GM12878 (cell line): ENCODE data around the gene CNTNAP2. TPM values are rescaled to one million over a fixed set of nuclear protein-coding genes. Genes with fewer than 3 reads are reported as not detected.

Experiments
- ATAC-seq: fragments of 200-7000 bp; cut with Tn5 transposase; 3 replicates; pipeline ENCODE4 v1.9.1; 2020; ENCODE audit warnings: mild to moderate bottlenecking, moderate library complexity
- BruUV-seq: library from RNA; stranded (reverse); fragments of 400-500 nt; replicated peaks from 2 replicates; lab custom pipeline; 2021; lab: Mats Ljungman, UMichigan
- CTCF ChIA-PET: fragments of 300-600 bp; sonication (Branson Sonifier 250); formaldehyde crosslinking; extraction: SDS; loops from one replicate; lab custom pipeline; 2021; ENCODE audit warnings: inconsistent platforms; lab: Yijun Ruan, JAX
- POLR2A ChIA-PET: fragments of 350-600 bp; formaldehyde crosslinking; extraction: SDS; loops from one replicate; lab custom pipeline; 2021; ENCODE audit warnings: inconsistent platforms; lab: Charles Lee
- RAD21 ChIA-PET: fragments of 300-600 bp; sonication (Branson Sonifier 250); formaldehyde crosslinking; loops from one replicate; lab custom pipeline; 2023; ENCODE audit warnings: antibody characterized with exemption; ENCODE audit not compliant: unreplicated experiment; lab: Charles Lee
- SMC1A ChIA-PET: fragments of 300-600 bp; sonication (Branson Sonifier 250); formaldehyde crosslinking; loops from one replicate; lab custom pipeline; 2023; ENCODE audit not compliant: unreplicated experiment, uncharacterized antibody; lab: Charles Lee
- DNase-seq: peaks from one replicate; pipeline ENCODE4 v3.0.0-alpha.2; 2011; ENCODE audit warnings: low read depth, low spot score
- FAIRE-seq: peaks from 3 replicates; lab custom pipeline; 2011; peaks lifted over from hg19 to GRCh38; lab: Jason Lieb, UNC
- H2AFZ ChIP-seq: 2 replicates; pipeline ENCODE4 v1.6.0; 2011; ENCODE audit warnings: low read depth, low read length, control low read depth; ENCODE audit not compliant: control insufficient read depth
- H3K27ac ChIP-seq: 2 replicates; pipeline ENCODE4 v1.5.1; 2011; ENCODE audit warnings: control low read depth; ENCODE audit not compliant: control insufficient read depth, insufficient read depth
- H3K27me3 ChIP-seq, 2 experiments: replicated peaks in 1 of 2; 2 replicates each; pipeline versions ENCODE4 v1.6.0 to v1.6.1; 2011; ENCODE audit warnings: low read length in 1 of 2; ENCODE audit not compliant: control insufficient read depth in 2 of 2, insufficient read depth in 2 of 2
- H3K36me3 ChIP-seq, 2 experiments: 2 replicates each; pipeline ENCODE4 v1.5.1; 2011; ENCODE audit warnings: low read length in 1 of 2; ENCODE audit not compliant: control insufficient read depth in 2 of 2, insufficient read depth in 2 of 2
- H3K4me1 ChIP-seq: 2 replicates; pipeline ENCODE4 v1.6.1; 2011; ENCODE audit warnings: mild to moderate bottlenecking, low read length, moderate library complexity, mixed read lengths; ENCODE audit not compliant: control insufficient read depth, insufficient read depth
- H3K4me2 ChIP-seq: 2 replicates; pipeline ENCODE4 v1.6.0; 2011; ENCODE audit warnings: control low read depth; ENCODE audit not compliant: control insufficient read depth, insufficient read depth
- H3K4me3 ChIP-seq: fragments of 200-600 bp; sonication (generic); 2 replicates; pipeline ENCODE4 v1.5.1; 2016
- H3K79me2 ChIP-seq: 2 replicates; pipeline ENCODE4 v1.6.0; 2011; ENCODE audit warnings: low read length; ENCODE audit not compliant: control insufficient read depth, insufficient read depth
- H3K9ac ChIP-seq: 2 replicates; pipeline ENCODE4 v1.8.0; 2011; ENCODE audit warnings: low read length, control low read depth, mixed read lengths; ENCODE audit not compliant: control insufficient read depth, insufficient read depth
- H3K9me3 ChIP-seq: replicated peaks from 3 replicates; pipeline ENCODE4 v1.5.1; 2011; ENCODE audit warnings: mild to moderate bottlenecking, low read length; ENCODE audit not compliant: control insufficient read depth, insufficient read depth
- H4K20me1 ChIP-seq: 2 replicates; pipeline ENCODE4 v1.6.0; 2011; ENCODE audit not compliant: control insufficient read depth, insufficient read depth
- ATF2 ChIP-seq: IDR thresholded peaks from 2 replicates; pipeline ENCODE4 v1.6.1; 2012; ENCODE audit warnings: low read length, inconsistent platforms
- EP300 ChIP-seq, 2 experiments: fragments of 150-350 bp in 1 of 2; IDR thresholded peaks; 2 replicates each; pipeline ENCODE4 v1.6.1; 2011 to 2012; ENCODE audit warnings: low read depth in 2 of 2, low read length in 2 of 2, borderline replicate concordance in 1 of 2, improper control_type of control experiment in 1 of 2, inconsistent platforms in 1 of 2; ENCODE audit not compliant: control insufficient read depth in 1 of 2
- HDGF ChIP-seq: fragments of 450-650 bp; IDR thresholded peaks from 2 replicates; pipeline ENCODE4 v1.6.1; 2016; ENCODE audit warnings: antibody characterized with exemption
- IRF4 ChIP-seq: IDR thresholded peaks from 2 replicates; pipeline ENCODE4 v1.6.1; 2011; ENCODE audit warnings: low read depth, low read length
- JUNB ChIP-seq: IDR thresholded peaks from 2 replicates; pipeline ENCODE4 v1.6.1; 2016; ENCODE audit warnings: antibody characterized with exemption, mild to moderate bottlenecking
- PKNOX1 ChIP-seq: fragments of 450-650 bp; IDR thresholded peaks from 2 replicates; pipeline ENCODE4 v1.6.1; 2016; ENCODE audit warnings: mild to moderate bottlenecking
- PRDM15 ChIP-seq: fragments of 450-650 bp; formaldehyde crosslinking; IDR thresholded peaks from 2 replicates; pipeline ENCODE4 v1.4.0; 2020; ENCODE audit warnings: mild to moderate bottlenecking, moderate library complexity
- SMARCA5 ChIP-seq: fragments of 450-650 bp; IDR thresholded peaks from 2 replicates; pipeline ENCODE4 v1.6.1; 2017; ENCODE audit warnings: mild to moderate bottlenecking
- STAT1 ChIP-seq: fragments of 450-650 bp; conservative IDR thresholded peaks from 2 replicates; pipeline ENCODE4 v1.6.1; 2014; ENCODE audit warnings: antibody characterized with exemption, mild to moderate bottlenecking
- TARDBP ChIP-seq: IDR thresholded peaks from 2 replicates; pipeline ENCODE4 v1.6.1; 2016; ENCODE audit warnings: borderline replicate concordance
- YY1 ChIP-seq: IDR thresholded peaks from 2 replicates; pipeline ENCODE4 v1.6.1; 2011; ENCODE audit warnings: low read depth, mild to moderate bottlenecking, low read length
- ZNF274 ChIP-seq: IDR thresholded peaks from one replicate; pipeline ENCODE4 v1.8.0; 2011; ENCODE audit not compliant: insufficient read length, insufficient read depth
- WGBS: methylation state at CpG from one replicate; pipeline ENCODE4 v1.1.6; 2016; ENCODE audit warnings: low lambda C conversion rate; ENCODE audit not compliant: insufficient replicate concordance, insufficient coverage; ENCODE audit errors: missing lambda C conversion rate; 5-methylcytosine and 5-hydroxymethylcytosine counted together
- in situ Hi-C: fragments of 300-500 bp; cut with MboI; formaldehyde crosslinking; loops from 9 replicates; pipeline ENCODE4 v1.14.3; 2018; ENCODE audit warnings: mixed read lengths
- intact Hi-C: fragments of 100-400 bp; cut with micrococcal nuclease; formaldehyde crosslinking; loops from one replicate; pipeline ENCODE4 v1.14.2; 2022; ENCODE audit not compliant: unreplicated experiment
- polyA plus RNA-seq, 11 experiments: library from polyadenylated mRNA; depleted of rRNA in 4 of 11; unstranded in 6 of 11; stranded (reverse) in 5 of 11; fragments of >200 nt; fragmentation: Nextera tagmentation in 4 of 11; fragmentation: Illumina TruSeq in 1 of 11; extraction: Ambion mirVana in 4 of 11; extraction: Trizol in 1 of 11; gene quantifications; 1 replicate in 1 of 11; 2 replicates in 10 of 11; pipeline versions ENCODE4 v1.2.1 to v1.2.3, GENCODE V29; 2011 to 2016; ENCODE audit warnings: inconsistent platforms in 2 of 11, missing spikeins in 2 of 11, low read depth in 1 of 11
- total RNA-seq, 4 experiments: library from RNA; depleted of rRNA in 3 of 4; stranded (reverse); fragments of >200 nt in 3 of 4; fragmentation: Illumina TruSeq in 1 of 4; extraction: Trizol in 1 of 4; gene quantifications; 2 replicates each; pipeline versions ENCODE4 v1.2.1 to v1.2.3, GENCODE V29; 2013 to 2021
- TF ChIP-seq, protein P1 (sequence below): fragments of 450-650 bp; IDR thresholded peaks from 2 replicates; pipeline ENCODE4 v1.6.1; 2017; ENCODE audit warnings: mild to moderate bottlenecking, moderate library complexity
- TF ChIP-seq, protein P2 (sequence below): IDR thresholded peaks from 2 replicates; pipeline ENCODE4 v1.6.1; 2011; ENCODE audit warnings: borderline replicate concordance, low read depth, mild to moderate bottlenecking, moderate library complexity, mixed read lengths, low read length; ENCODE audit not compliant: insufficient read depth; ENCODE audit errors: extremely low read length

Gene CNTNAP2
- total and polyA plus RNA-seq, 10 of the 15 experiments (the other 5 are each of a cell fraction or from before 2014, with no cell fraction given), result 0.03 to 0.08 (median 0.03) TPM; not detected in 7

DNA sequence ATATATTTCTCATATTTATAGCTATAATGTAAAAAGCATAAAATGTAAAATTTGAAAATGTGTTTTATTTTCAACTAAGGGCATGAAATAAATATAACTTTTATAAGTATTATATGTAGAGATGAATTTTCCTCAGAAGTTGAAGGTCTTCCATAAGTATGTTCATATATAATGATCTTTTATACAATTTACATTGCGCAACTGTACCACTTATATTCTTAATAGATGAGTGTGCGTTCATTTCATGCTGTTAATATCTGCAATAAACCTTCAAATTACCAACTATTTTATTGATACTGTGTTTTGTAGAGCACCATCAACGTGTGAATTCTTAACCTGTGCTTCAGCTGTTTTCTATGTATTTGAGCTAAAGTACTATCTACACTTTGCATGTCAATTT is 285.3 kb downstream of the CNTNAP2 start:
- H3K4me3 ChIP-seq, result no peak overlapping the region
- ChIA-PET POLR2A (interaction anchor here (0.5 kb wide), 1 partner anchor 474 kb away, joined by 3 read pairs; no protein-coding TSS in a partner anchor), SMC1A (interaction anchor here (0.7 to 0.9 kb wide), 2 partner anchors 10 to 111 kb away, joined by 3 read pairs; no protein-coding TSS in a partner anchor), RAD21 (no interaction called here), CTCF (no interaction called here)
- H3K79me2 ChIP-seq, result no peaks in the 10 kb centered on the region
- no peak overlapping the region for H2AFZ ChIP-seq
- no peak overlapping the region for H3K27ac ChIP-seq
- H3K36me3 ChIP-seq, result no peaks in the 10 kb centered on the region
- no peaks in the 10 kb centered on the region for H3K9me3 ChIP-seq
- ATAC-seq, result no peak
- no TSS peak for BruUV-seq
- no peaks in the 10 kb centered on the region for H3K4me1 ChIP-seq
- H4K20me1 ChIP-seq, result no peaks in the 10 kb centered on the region
- in situ Hi-C loops (no loop called here), intact Hi-C loops (no loop called here)
- H3K4me2 ChIP-seq, result no peak overlapping the region
- H3K27me3 ChIP-seq, result no peaks in the 10 kb centered on the region
- no peak for DNase-seq
- no peak for FAIRE-seq
- H3K9ac ChIP-seq, result no peak overlapping the region
- WGBS, result 47% methylated on average over 3 of the region's 3 CpGs
- TF ChIP-seq EP300 (IDR thresholded peaks at IDR 0.05; ENCODE audit: borderline replicate concordance in 1 of 2, control insufficient read depth in 1 of 2, low read depth in 2 of 2, low read length in 2 of 2) (no peak), JUNB (no peak), STAT1 (no peak), SMARCA5 (no peak), IRF4 (no peak), ATF2 (no peak), PRDM15 (CRISPR knock-in tag) (no peak), PKNOX1 (no peak), TARDBP (no peak), ZNF274 (no peak), HDGF (no peak), YY1 (no peak)
- TF ChIP-seq, protein P1, sequence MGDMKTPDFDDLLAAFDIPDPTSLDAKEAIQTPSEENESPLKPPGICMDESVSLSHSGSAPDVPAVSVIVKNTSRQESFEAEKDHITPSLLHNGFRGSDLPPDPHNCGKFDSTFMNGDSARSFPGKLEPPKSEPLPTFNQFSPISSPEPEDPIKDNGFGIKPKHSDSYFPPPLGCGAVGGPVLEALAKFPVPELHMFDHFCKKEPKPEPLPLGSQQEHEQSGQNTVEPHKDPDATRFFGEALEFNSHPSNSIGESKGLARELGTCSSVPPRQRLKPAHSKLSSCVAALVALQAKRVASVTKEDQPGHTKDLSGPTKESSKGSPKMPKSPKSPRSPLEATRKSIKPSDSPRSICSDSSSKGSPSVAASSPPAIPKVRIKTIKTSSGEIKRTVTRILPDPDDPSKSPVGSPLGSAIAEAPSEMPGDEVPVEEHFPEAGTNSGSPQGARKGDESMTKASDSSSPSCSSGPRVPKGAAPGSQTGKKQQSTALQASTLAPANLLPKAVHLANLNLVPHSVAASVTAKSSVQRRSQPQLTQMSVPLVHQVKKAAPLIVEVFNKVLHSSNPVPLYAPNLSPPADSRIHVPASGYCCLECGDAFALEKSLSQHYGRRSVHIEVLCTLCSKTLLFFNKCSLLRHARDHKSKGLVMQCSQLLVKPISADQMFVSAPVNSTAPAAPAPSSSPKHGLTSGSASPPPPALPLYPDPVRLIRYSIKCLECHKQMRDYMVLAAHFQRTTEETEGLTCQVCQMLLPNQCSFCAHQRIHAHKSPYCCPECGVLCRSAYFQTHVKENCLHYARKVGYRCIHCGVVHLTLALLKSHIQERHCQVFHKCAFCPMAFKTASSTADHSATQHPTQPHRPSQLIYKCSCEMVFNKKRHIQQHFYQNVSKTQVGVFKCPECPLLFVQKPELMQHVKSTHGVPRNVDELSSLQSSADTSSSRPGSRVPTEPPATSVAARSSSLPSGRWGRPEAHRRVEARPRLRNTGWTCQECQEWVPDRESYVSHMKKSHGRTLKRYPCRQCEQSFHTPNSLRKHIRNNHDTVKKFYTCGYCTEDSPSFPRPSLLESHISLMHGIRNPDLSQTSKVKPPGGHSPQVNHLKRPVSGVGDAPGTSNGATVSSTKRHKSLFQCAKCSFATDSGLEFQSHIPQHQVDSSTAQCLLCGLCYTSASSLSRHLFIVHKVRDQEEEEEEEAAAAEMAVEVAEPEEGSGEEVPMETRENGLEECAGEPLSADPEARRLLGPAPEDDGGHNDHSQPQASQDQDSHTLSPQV, result no peak
- TF ChIP-seq, protein P2, sequence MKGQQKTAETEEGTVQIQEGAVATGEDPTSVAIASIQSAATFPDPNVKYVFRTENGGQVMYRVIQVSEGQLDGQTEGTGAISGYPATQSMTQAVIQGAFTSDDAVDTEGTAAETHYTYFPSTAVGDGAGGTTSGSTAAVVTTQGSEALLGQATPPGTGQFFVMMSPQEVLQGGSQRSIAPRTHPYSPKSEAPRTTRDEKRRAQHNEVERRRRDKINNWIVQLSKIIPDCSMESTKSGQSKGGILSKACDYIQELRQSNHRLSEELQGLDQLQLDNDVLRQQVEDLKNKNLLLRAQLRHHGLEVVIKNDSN, result no peak
